ENCODE data around the gene IQCE.

DNA sequence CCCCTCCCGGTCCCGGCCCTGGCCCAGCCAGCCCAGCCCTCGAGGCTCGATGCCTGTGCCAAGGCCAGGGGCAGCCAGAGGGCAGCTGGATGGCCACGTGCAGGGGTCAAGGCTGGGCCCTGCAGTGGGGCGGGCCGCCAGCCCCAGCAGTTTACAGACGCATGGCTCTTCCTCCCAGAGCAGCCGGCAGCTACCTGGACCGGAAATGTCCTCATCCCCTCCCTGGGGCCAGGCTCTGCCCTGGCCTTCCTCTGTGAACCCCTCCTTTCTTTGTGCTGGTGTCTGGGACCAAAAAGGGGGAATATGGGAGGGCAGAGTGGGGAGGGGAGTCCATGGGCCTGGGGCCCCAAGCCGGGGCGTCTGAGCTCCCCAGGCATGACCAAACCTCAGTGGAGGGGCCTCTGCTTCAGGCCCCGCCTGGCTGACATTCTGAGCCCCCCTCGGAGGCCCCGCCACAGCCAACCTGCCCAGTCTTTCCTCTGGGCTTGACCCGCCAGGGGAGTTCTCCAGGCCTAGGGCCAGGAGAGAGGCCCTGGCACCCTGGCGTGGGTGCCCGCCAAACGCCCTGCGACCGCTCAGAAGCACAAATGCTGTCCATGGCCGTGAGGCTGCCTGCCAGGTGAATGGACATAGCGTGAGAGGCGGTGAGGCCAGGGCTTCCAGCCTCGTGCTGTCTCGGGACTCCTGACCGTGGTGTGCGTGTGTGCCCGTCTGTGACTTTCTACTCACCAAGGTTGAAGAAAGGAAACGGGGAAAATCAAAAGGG, 104.5 kb downstream of the IQCE start:
- TF ChIP-seq SUZ12 (IDR thresholded peaks at IDR 0.05; ENCODE audit: extremely low read depth, insufficient read depth, insufficient read length) (no peak), ZNF274 (IDR thresholded peaks at IDR 0.05; ENCODE audit: low read depth, low read length) (no peak)
